H9 (cell line): Measurements from ENCODE around the gene IRX2. TPM values are rescaled to one million over a fixed set of nuclear protein-coding genes. Genes with fewer than 3 reads are reported as not detected.
A peak's percentile ranks its signal among the peaks of the same experiment; 100 is the strongest.

Experiments
- DNase-seq: peaks from one replicate; pipeline ENCODE4 v3.0.0-alpha.2; 2017
- H2AFZ ChIP-seq: one replicate; pipeline ENCODE4 v1.6.1; 2013; ENCODE audit warnings: mild to moderate bottlenecking, low read length, control low read depth, moderate library complexity
- H2AK5ac ChIP-seq: 2 replicates; pipeline ENCODE4 v1.6.1; 2013; ENCODE audit warnings: low read length, control low read depth, mixed read lengths; ENCODE audit not compliant: insufficient read length
- H2BK120ac ChIP-seq: one replicate; pipeline ENCODE4 v1.6.1; 2013; ENCODE audit warnings: low read depth, mild to moderate bottlenecking, low read length, control low read depth, inconsistent platforms; ENCODE audit not compliant: poor library complexity, severe bottlenecking
- H2BK12ac ChIP-seq: 2 replicates; pipeline ENCODE4 v1.6.1; 2013; ENCODE audit warnings: low read length, control low read depth, mixed read lengths, low read depth; ENCODE audit not compliant: insufficient read length
- H2BK15ac ChIP-seq: 2 replicates; pipeline ENCODE4 v1.6.1; 2013; ENCODE audit warnings: low read depth, low read length, control low read depth
- H2BK20ac ChIP-seq: one replicate; pipeline ENCODE4 v1.6.1; 2013; ENCODE audit warnings: low read depth, mild to moderate bottlenecking, low read length, control low read depth, inconsistent platforms; ENCODE audit not compliant: poor library complexity, severe bottlenecking
- H2BK5ac ChIP-seq: 2 replicates; pipeline ENCODE4 v1.6.1; 2013; ENCODE audit warnings: low read length, control low read depth, mixed read lengths; ENCODE audit not compliant: insufficient read length
- H3K14ac ChIP-seq: 2 replicates; pipeline ENCODE4 v1.6.1; 2013; ENCODE audit warnings: low read length, control low read depth; ENCODE audit not compliant: insufficient read depth
- H3K18ac ChIP-seq: 2 replicates; pipeline ENCODE4 v1.6.1; 2013; ENCODE audit warnings: low read depth, mild to moderate bottlenecking, mixed read lengths, low read length, control low read depth; ENCODE audit not compliant: insufficient read length
- H3K23ac ChIP-seq: 2 replicates; pipeline ENCODE4 v1.6.1; 2013; ENCODE audit warnings: low read length, control low read depth, mixed read lengths, low read depth; ENCODE audit not compliant: insufficient read length
- H3K23me2 ChIP-seq: 2 replicates; pipeline ENCODE4 v1.6.1; 2013; ENCODE audit warnings: low read depth, mild to moderate bottlenecking, mixed read lengths, low read length, control low read depth; ENCODE audit not compliant: insufficient read length, poor library complexity, severe bottlenecking
- H3K27ac ChIP-seq: 2 replicates; pipeline ENCODE4 v1.5.1; 2013; ENCODE audit warnings: low read length, control low read depth, mixed read lengths, low read depth; ENCODE audit not compliant: insufficient read length
- H3K27me3 ChIP-seq: 2 replicates; pipeline ENCODE4 v1.6.1; 2013; ENCODE audit warnings: low read length, control low read depth, inconsistent platforms; ENCODE audit not compliant: insufficient read depth
- H3K4ac ChIP-seq: 2 replicates; pipeline ENCODE4 v1.6.1; 2013; ENCODE audit warnings: low read depth, mild to moderate bottlenecking, control low read depth, inconsistent platforms, low read length, moderate library complexity
- H3K4me1 ChIP-seq: 2 replicates; pipeline ENCODE4 v1.6.1; 2013; ENCODE audit warnings: low read length, control low read depth, inconsistent platforms; ENCODE audit not compliant: insufficient read depth
- H3K4me2 ChIP-seq: 2 replicates; pipeline ENCODE4 v1.6.1; 2013; ENCODE audit warnings: low read length, control low read depth, mixed read lengths; ENCODE audit not compliant: insufficient read length, insufficient read depth
- H3K56ac ChIP-seq: 2 replicates; pipeline ENCODE4 v1.6.1; 2013; ENCODE audit warnings: low read depth, mild to moderate bottlenecking, mixed read lengths, low read length, control low read depth; ENCODE audit not compliant: insufficient read length
- H3K79me1 ChIP-seq: 2 replicates; pipeline ENCODE4 v1.6.1; 2013; ENCODE audit warnings: low read depth, mild to moderate bottlenecking, moderate library complexity, low read length, control low read depth, inconsistent platforms; ENCODE audit not compliant: insufficient read depth, poor library complexity, severe bottlenecking
- H3K79me2 ChIP-seq: 2 replicates; pipeline ENCODE4 v1.6.1; 2013; ENCODE audit warnings: low read length, control low read depth, inconsistent platforms; ENCODE audit not compliant: insufficient read depth
- H3K9ac ChIP-seq: 2 replicates; pipeline ENCODE4 v1.6.1; 2013; ENCODE audit warnings: low read length, control low read depth, mixed read lengths; ENCODE audit not compliant: insufficient read length; ENCODE audit errors: extremely low read depth
- H3K9me3 ChIP-seq: one replicate; pipeline ENCODE4 v1.6.1; 2013; ENCODE audit warnings: low read depth, low read length, inconsistent platforms; ENCODE audit not compliant: control insufficient read depth
- H3T11ph ChIP-seq: one replicate; pipeline ENCODE4 v1.6.1; 2013; ENCODE audit warnings: mild to moderate bottlenecking, low read length, control low read depth, inconsistent platforms
- H4K20me1 ChIP-seq: one replicate; pipeline ENCODE4 v1.6.1; 2013; ENCODE audit not compliant: control insufficient read depth, insufficient read length, insufficient read depth
- H4K5ac ChIP-seq: 2 replicates; pipeline ENCODE4 v1.6.1; 2013; ENCODE audit warnings: low read depth, mild to moderate bottlenecking, mixed read lengths, low read length, control low read depth; ENCODE audit not compliant: insufficient read length
- H4K8ac ChIP-seq: replicated peaks from 2 replicates; pipeline ENCODE4 v1.6.1; 2013; ENCODE audit warnings: low read length, control low read depth, mixed read lengths, low read depth; ENCODE audit not compliant: insufficient read length
- H4K91ac ChIP-seq: 2 replicates; pipeline ENCODE4 v1.6.1; 2013; ENCODE audit warnings: low read depth, mild to moderate bottlenecking, moderate library complexity, mixed read lengths, low read length, control low read depth; ENCODE audit not compliant: insufficient read length
- H3K27ac Mint-ChIP-seq, 3 experiments: 2 replicates in 2 of 3; 3 replicates in 1 of 3; pipeline ENCODE4 v1.8.0; 2020 to 2021; ENCODE audit warnings: mixed read lengths in 3 of 3, mild to moderate bottlenecking in 1 of 3, moderate library complexity in 1 of 3
- H3K27me3 Mint-ChIP-seq: 2 replicates; pipeline ENCODE4 v1.8.0; 2021; ENCODE audit warnings: low read depth, mild to moderate bottlenecking, moderate library complexity, mixed read lengths
- H3K36me3 Mint-ChIP-seq, 3 experiments: 2 replicates in 2 of 3; 3 replicates in 1 of 3; pipeline ENCODE4 v1.8.0; 2020 to 2021; ENCODE audit warnings: low read depth in 3 of 3, mixed read lengths in 3 of 3; ENCODE audit not compliant: insufficient read depth in 1 of 3
- H3K4me1 Mint-ChIP-seq, 2 experiments: 2 replicates each; pipeline ENCODE4 v1.8.0; 2020; ENCODE audit warnings: mixed read lengths in 2 of 2
- H3K4me3 Mint-ChIP-seq, 2 experiments: 2 replicates in 1 of 2; 3 replicates in 1 of 2; pipeline ENCODE4 v1.8.0; 2020 to 2021; ENCODE audit warnings: mild to moderate bottlenecking in 2 of 2, mixed read lengths in 2 of 2, moderate library complexity in 1 of 2
- H3K9me3 Mint-ChIP-seq, 2 experiments: 2 replicates in 1 of 2; 3 replicates in 1 of 2; pipeline ENCODE4 v1.8.0; 2020; ENCODE audit warnings: mild to moderate bottlenecking in 2 of 2, mixed read lengths in 2 of 2, moderate library complexity in 1 of 2
- WGBS: extraction: QIAGEN DNeasy Blood & Tissue Kit; methylation state at CpG from one replicate; pipeline ENCODE4 v1.1.7; 2013; ENCODE audit warnings: missing lambda C conversion rate, low lambda C conversion rate, mixed read lengths; ENCODE audit not compliant: insufficient read length; ENCODE audit errors: extremely low coverage; 5-methylcytosine and 5-hydroxymethylcytosine counted together
- total RNA-seq: library from RNA; stranded (reverse); gene quantifications from 2 replicates; pipeline ENCODE4 v1.2.1, GENCODE V29; 2021
- TF ChIP-seq, protein P1 (sequence below): fragments of 200-600 bp; sonication (generic); conservative IDR thresholded peaks from 3 replicates; pipeline ENCODE4 v1.8.0; 2021; ENCODE audit warnings: antibody characterized with exemption, mild to moderate bottlenecking

Gene IRX2
- total RNA-seq, 1 experiment from 2014 or later = 91.6 TPM

DNA sequence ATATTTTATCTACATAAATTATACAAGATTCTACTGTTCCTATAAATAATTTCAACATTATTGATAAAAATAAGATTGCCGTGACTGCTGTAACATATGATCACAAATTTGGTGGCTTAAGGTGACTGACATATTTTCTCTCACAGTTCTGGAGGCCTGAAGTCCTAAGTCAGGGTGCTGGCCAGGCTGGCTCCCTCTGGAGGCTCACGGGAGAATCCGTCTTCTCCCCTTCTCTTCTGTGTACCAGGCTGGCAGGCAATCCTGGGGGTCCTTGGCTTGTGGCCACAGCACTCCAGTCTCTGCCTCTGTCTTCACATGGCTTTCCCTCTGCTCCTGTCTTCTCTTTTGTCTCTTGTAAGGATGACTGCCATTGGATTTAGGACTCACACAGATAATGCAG lies 31.7 kb upstream of the IRX2 start:
- Histone ChIP-seq H3K23me2 (no peaks in the 10 kb centered on the region), H4K8ac (no peak overlapping the region), H2AK5ac (no peak overlapping the region), H4K91ac (no peak overlapping the region), H4K20me1 (no peaks in the 10 kb centered on the region), H3K56ac (no peak overlapping the region), H2BK20ac (no peak overlapping the region), H3K23ac (no peak overlapping the region), H3K18ac (no peak overlapping the region), H3K4me1 (peaks cover 10% of the 10 kb centered on the region; the same call in 1 of the 2 replicates), H3K14ac (no peak overlapping the region), H4K5ac (no peak overlapping the region), H2BK12ac (no peak overlapping the region), H3K79me1 (no peaks in the 10 kb centered on the region), H3K27ac (no peak overlapping the region), H3T11ph (no peak overlapping the region), H3K79me2 (no peaks in the 10 kb centered on the region), H3K9ac (no peak overlapping the region), H2BK120ac (no peak overlapping the region), H2BK5ac (no peak overlapping the region), H2AFZ (no peak overlapping the region), H2BK15ac (no peak overlapping the region), H3K27me3 (no peaks in the 10 kb centered on the region), H3K4ac (no peak overlapping the region), H3K9me3 (peaks cover 7% of the 10 kb centered on the region), H3K4me2 (no peak overlapping the region)
- DNase-seq = no peak
- peaks cover 5% of the 10 kb centered on the region for H3K27me3 Mint-ChIP-seq
- H3K27ac Mint-ChIP-seq = no peak overlapping the region; a peak in 1 of 7 replicates
- H3K4me1 Mint-ChIP-seq = peaks cover 11 to 16% of the 10 kb centered on the region in 2 experiments
- H3K9me3 Mint-ChIP-seq = peaks cover 23 to 26% of the 10 kb centered on the region in 2 experiments
- no CpG with 5 or more reads among the region's 3 CpGs for WGBS
- peaks cover 0 to 26% (median 5%) of the 10 kb centered on the region in 3 experiments; a peak in 6 of 7 replicates for H3K36me3 Mint-ChIP-seq
- H3K4me3 Mint-ChIP-seq = no peak overlapping the region
- TF ChIP-seq, protein P1, sequence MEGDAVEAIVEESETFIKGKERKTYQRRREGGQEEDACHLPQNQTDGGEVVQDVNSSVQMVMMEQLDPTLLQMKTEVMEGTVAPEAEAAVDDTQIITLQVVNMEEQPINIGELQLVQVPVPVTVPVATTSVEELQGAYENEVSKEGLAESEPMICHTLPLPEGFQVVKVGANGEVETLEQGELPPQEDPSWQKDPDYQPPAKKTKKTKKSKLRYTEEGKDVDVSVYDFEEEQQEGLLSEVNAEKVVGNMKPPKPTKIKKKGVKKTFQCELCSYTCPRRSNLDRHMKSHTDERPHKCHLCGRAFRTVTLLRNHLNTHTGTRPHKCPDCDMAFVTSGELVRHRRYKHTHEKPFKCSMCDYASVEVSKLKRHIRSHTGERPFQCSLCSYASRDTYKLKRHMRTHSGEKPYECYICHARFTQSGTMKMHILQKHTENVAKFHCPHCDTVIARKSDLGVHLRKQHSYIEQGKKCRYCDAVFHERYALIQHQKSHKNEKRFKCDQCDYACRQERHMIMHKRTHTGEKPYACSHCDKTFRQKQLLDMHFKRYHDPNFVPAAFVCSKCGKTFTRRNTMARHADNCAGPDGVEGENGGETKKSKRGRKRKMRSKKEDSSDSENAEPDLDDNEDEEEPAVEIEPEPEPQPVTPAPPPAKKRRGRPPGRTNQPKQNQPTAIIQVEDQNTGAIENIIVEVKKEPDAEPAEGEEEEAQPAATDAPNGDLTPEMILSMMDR = peak; percentile 42; the same call in 2 of the 3 replicates
